Kidney epithelial cell (primary cell): ENCODE results near the gene PALLD. TPM values are rescaled to one million over a fixed set of nuclear protein-coding genes. Genes with fewer than 3 reads are reported as not detected.

ENCODE experiments used
- DNase-seq: peaks from one replicate; pipeline ENCODE4 v3.0.0-alpha.2; 2010; ENCODE audit warnings: low read depth
- H3K27me3 ChIP-seq: 2 replicates; pipeline ENCODE4 v1.6.0; 2011; ENCODE audit warnings: low read length; ENCODE audit not compliant: control insufficient read depth, insufficient read depth
- H3K36me3 ChIP-seq: 2 replicates; pipeline ENCODE4 v1.5.1; 2011; ENCODE audit warnings: low read length; ENCODE audit not compliant: control insufficient read depth, insufficient read depth
- H3K4me3 ChIP-seq: 2 replicates; pipeline ENCODE4 v1.5.1; 2011; ENCODE audit warnings: low read depth, mild to moderate bottlenecking, control low read depth, low read length
- total RNA-seq: library from RNA; depleted of rRNA; stranded (reverse); fragments of >200 nt; gene quantifications from 2 replicates; pipeline ENCODE4 v1.2.3, GENCODE V29; 2015
- TF ChIP-seq, protein P1 (sequence below): IDR thresholded peaks from 2 replicates; pipeline ENCODE4 v1.5.1; 2011; ENCODE audit warnings: mild to moderate bottlenecking, moderate library complexity, low read length, control low read depth, inconsistent platforms; ENCODE audit not compliant: insufficient read depth, poor library complexity, severe bottlenecking

Gene PALLD
- total RNA-seq, 1 donor from 2014 or later, result 77.4 TPM

DNA sequence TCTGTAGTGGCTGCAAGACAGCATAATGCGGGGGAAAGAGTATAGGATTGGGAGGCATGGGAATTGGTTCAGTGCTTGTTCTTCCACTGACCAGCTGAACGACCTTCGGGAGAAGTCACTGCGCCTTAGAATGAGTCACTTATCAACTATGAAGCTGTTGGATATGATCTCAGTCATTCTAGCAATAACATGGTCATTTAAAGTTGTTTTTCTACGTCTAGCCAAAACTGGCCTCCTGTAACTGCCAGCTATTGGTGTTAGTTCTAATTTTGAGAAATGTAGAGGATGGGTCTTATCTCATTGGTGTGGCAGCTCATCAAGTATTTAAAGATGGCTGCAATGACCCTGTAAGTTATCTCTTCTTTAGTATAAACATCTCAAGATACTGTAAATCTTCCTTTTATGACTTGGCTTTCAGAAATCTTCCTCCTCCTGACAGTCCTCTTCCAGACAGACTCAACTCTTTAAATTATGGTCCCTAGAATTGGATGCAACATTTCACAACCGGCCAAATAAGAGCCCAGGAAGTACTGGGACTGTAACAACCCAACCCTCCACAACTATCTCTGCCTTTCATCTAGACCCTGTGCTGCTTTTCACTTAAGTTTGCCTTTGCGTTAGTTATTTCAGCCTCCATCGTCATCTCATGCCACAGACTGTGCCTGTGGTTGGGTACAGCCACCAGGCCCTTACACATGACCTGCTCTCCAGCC is 269.9 kb downstream of the PALLD start:
- Histone ChIP-seq H3K4me3 (no peak overlapping the region), H3K36me3 (no peaks in the 10 kb centered on the region), H3K27me3 (no peaks in the 10 kb centered on the region)
- TF ChIP-seq, protein P1, sequence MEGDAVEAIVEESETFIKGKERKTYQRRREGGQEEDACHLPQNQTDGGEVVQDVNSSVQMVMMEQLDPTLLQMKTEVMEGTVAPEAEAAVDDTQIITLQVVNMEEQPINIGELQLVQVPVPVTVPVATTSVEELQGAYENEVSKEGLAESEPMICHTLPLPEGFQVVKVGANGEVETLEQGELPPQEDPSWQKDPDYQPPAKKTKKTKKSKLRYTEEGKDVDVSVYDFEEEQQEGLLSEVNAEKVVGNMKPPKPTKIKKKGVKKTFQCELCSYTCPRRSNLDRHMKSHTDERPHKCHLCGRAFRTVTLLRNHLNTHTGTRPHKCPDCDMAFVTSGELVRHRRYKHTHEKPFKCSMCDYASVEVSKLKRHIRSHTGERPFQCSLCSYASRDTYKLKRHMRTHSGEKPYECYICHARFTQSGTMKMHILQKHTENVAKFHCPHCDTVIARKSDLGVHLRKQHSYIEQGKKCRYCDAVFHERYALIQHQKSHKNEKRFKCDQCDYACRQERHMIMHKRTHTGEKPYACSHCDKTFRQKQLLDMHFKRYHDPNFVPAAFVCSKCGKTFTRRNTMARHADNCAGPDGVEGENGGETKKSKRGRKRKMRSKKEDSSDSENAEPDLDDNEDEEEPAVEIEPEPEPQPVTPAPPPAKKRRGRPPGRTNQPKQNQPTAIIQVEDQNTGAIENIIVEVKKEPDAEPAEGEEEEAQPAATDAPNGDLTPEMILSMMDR, result no peak
- no peak for DNase-seq

DNA sequence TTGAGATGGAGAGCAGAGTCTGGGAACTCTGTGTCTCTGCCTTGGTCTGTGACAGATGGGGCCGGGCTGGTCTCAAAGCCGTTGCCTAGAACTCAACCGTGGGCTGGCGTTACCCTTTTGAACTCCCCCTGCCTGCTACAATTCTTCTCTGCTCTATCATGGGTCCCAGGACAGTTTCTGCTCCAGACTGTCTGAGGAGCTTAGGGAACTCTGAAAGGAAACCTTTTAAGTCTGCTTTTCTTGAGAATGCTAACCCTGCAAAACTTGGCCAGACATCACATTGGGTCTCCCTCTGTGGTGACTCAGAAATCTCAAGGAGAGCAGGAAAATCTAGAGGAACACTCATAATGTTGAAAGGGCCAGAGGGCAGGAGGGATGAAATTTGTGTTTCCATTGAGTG is 272.6 kb downstream of the PALLD start:
- Histone ChIP-seq H3K27me3 (no peaks in the 10 kb centered on the region), H3K4me3 (no peak overlapping the region), H3K36me3 (no peaks in the 10 kb centered on the region)
- TF ChIP-seq, protein P1, result no peak
- DNase-seq, result no peak

DNA sequence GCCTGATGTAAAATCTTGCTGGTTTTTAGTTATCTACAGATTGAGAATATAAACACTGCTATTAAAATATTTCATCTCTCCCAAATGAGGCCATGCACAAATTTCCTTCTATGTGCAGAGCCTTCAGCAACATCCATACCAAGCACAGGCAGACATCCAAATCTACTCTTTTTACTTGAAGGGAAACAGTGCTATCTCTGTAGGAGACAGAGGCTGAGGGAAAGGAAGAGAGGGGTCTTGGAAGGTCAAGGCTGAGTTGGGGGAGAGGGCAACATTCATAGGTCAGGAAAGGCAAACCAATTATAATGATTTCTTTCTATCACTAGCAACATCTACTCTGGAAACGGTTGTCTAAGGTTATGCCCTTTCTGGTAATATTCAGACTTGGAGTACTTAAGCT is 273.0 kb downstream of the PALLD start:
- Histone ChIP-seq H3K36me3 (no peaks in the 10 kb centered on the region), H3K4me3 (no peak overlapping the region), H3K27me3 (no peaks in the 10 kb centered on the region)
- TF ChIP-seq, protein P1, result no peak
- DNase-seq, result no peak

DNA sequence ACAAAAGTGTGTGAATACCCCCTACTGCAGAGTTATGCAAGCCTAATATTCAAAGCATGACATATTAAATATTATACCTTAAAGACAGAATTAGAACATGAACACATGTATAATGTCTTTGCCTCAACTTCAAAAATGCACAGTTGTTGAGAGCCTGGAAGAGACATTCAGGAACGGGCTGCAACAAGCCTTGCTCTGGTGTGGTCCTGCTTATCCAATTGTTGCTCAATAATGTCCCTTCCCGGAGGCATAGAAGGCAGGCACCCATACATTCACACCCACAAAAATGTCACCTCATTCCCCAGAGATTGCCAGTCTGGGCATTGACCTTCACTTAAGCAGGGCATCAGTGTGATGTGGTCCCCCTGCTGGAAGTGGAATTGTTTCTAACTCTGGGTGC is 274.4 kb downstream of the PALLD start:
- DNase-seq, result no peak
- TF ChIP-seq, protein P1, result no peak
- no peaks in the 10 kb centered on the region for H3K36me3 ChIP-seq
- no peak overlapping the region for H3K4me3 ChIP-seq
- no peaks in the 10 kb centered on the region for H3K27me3 ChIP-seq

DNA sequence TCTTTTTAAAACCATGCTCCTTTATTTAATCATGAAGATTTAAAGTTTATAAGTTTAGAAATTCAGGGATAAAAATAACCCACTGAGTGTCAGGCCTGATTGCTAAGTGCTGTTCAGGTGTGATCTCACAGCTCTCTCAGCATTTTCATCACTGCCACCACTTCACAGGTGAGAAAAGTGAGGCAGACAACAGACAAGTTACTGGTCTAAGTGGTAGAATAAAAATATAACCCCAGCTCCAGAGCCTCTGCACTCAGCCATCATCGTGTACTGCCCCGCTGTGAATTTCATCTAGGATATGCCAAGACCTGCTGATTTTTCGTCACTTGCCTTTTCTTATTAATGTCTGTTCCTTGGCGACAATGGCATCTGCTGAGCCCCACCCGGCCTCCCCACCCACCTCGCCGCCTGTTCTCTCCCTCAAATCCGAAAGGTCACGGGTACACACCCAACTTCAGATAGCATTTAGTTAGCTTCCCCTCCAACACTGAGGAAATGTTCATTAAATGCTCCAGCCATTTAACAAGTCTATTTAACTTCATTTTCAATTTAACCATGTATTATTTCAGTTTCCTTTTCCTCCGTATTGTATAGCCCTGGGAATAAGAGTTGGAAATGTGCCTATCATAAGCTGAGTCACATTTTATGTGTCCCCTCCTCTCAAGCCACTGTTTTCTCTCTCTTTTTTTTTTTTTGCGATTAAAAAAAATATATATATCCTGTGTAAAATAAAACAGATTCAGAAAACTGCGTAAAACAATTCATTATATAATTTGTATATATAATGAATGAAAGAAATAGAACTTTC is 276.7 kb downstream of the PALLD start:
- no peaks in the 10 kb centered on the region for H3K27me3 ChIP-seq
- no peak overlapping the region for H3K4me3 ChIP-seq
- no peaks in the 10 kb centered on the region for H3K36me3 ChIP-seq
- TF ChIP-seq, protein P1, result no peak
- DNase-seq, result no peak
